NB4 (cell line): ENCODE results near the gene ZNF787.

Experiments
- MYC ChIP-seq: IDR thresholded peaks from 2 replicates; pipeline ENCODE4 v1.6.1; 2011; ENCODE audit warnings: low read depth, low read length
- POLR2A ChIP-seq: IDR thresholded peaks from 2 replicates; pipeline ENCODE4 v1.6.1; 2011; ENCODE audit warnings: mild to moderate bottlenecking; ENCODE audit not compliant: insufficient read length; ENCODE audit errors: extremely low read depth
- TF ChIP-seq, protein P1 (sequence below): IDR thresholded peaks from one replicate; pipeline ENCODE4 v1.5.1; 2012; ENCODE audit warnings: low read depth, low read length
- TF ChIP-seq, protein P2 (sequence below): IDR thresholded peaks from 2 replicates; pipeline ENCODE4 v1.6.1; 2011; ENCODE audit warnings: low read depth, low read length

- TF ChIP-seq POLR2A (no peak), MYC (no peak)
- TF ChIP-seq, protein P1, sequence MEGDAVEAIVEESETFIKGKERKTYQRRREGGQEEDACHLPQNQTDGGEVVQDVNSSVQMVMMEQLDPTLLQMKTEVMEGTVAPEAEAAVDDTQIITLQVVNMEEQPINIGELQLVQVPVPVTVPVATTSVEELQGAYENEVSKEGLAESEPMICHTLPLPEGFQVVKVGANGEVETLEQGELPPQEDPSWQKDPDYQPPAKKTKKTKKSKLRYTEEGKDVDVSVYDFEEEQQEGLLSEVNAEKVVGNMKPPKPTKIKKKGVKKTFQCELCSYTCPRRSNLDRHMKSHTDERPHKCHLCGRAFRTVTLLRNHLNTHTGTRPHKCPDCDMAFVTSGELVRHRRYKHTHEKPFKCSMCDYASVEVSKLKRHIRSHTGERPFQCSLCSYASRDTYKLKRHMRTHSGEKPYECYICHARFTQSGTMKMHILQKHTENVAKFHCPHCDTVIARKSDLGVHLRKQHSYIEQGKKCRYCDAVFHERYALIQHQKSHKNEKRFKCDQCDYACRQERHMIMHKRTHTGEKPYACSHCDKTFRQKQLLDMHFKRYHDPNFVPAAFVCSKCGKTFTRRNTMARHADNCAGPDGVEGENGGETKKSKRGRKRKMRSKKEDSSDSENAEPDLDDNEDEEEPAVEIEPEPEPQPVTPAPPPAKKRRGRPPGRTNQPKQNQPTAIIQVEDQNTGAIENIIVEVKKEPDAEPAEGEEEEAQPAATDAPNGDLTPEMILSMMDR = no peak
- TF ChIP-seq, protein P2, sequence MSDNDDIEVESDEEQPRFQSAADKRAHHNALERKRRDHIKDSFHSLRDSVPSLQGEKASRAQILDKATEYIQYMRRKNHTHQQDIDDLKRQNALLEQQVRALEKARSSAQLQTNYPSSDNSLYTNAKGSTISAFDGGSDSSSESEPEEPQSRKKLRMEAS = no peak
Measured at GRCh38 chr19:56136362-56136761, 15.3 kb upstream of the ZNF787 start.
